NB4 (cell line): Measurements from ENCODE around the gene SNHG17.

ENCODE experiments used
- MAX ChIP-seq: IDR thresholded peaks from 2 replicates; pipeline ENCODE4 v1.6.1; 2011; ENCODE audit warnings: low read depth, low read length
- MYC ChIP-seq: IDR thresholded peaks from 2 replicates; pipeline ENCODE4 v1.6.1; 2011; ENCODE audit warnings: low read depth, low read length
- POLR2A ChIP-seq: IDR thresholded peaks from 2 replicates; pipeline ENCODE4 v1.6.1; 2011; ENCODE audit warnings: mild to moderate bottlenecking; ENCODE audit not compliant: insufficient read length; ENCODE audit errors: extremely low read depth
- TF ChIP-seq, protein P1 (sequence below): IDR thresholded peaks from one replicate; pipeline ENCODE4 v1.5.1; 2012; ENCODE audit warnings: low read depth, low read length

DNA sequence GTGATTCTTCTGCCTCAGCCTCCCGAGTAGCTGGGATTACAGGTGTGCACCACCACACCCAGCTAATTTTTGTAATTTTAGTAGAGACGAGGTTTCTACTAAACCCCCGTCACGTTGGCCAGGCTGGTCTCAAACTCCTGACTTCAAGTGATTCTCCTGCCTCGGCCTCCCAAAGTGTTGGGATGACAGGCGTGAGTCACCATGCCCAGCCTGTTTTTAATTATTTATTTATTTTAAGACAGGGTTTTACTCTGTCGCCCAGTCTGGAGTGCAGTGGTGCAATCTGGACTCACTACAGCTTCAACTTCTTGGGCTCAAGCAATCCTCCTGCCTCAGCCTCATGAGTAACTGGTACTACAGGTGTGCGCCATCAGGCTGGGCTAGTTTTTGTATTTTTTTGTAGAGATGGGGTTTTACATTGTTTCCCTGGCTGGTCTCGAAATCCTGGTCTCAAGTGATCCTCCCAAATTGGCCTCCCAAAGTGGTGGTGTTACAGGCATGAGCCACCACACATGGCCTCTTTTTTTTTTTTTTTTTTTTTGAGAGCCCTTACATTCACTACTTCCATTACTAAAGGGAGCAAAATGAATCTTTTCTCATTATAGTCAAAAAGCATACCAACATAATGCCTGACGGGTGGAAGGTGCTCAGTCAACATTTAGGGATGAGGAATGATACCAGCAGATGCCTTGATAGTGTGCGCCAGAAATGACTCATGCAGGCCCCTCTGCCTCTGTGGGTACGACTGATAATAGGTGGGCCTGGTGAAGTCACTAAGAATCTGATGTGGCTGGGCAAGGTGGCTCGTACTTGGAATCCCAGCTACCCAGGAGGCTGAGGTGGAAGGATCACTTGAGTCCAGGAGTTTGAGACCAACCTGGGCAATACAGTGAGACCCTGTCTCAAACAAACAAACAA is 19.7 kb upstream of the SNHG17 start:
- TF ChIP-seq, protein P1, sequence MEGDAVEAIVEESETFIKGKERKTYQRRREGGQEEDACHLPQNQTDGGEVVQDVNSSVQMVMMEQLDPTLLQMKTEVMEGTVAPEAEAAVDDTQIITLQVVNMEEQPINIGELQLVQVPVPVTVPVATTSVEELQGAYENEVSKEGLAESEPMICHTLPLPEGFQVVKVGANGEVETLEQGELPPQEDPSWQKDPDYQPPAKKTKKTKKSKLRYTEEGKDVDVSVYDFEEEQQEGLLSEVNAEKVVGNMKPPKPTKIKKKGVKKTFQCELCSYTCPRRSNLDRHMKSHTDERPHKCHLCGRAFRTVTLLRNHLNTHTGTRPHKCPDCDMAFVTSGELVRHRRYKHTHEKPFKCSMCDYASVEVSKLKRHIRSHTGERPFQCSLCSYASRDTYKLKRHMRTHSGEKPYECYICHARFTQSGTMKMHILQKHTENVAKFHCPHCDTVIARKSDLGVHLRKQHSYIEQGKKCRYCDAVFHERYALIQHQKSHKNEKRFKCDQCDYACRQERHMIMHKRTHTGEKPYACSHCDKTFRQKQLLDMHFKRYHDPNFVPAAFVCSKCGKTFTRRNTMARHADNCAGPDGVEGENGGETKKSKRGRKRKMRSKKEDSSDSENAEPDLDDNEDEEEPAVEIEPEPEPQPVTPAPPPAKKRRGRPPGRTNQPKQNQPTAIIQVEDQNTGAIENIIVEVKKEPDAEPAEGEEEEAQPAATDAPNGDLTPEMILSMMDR, result no peak
- TF ChIP-seq POLR2A (no peak), MAX (no peak), MYC (no peak)
